Lung (tissue), 12 donors: ENCODE results near the gene DIS3L2. TPM values are rescaled to one million over a fixed set of nuclear protein-coding genes. Genes with fewer than 3 reads are reported as not detected.
A peak's percentile ranks its signal among the peaks of the same experiment; 100 is the strongest.

ENCODE experiments used
- ATAC-seq: fragments of 200-7000 bp; cut with Tn5 transposase; one replicate; pipeline ENCODE4 v1.9.1; 2020; ENCODE audit warnings: moderate number of reproducible peaks; ENCODE audit not compliant: insufficient read depth, low FRiP score
- DNase-seq, 3 donors: peaks; one replicate each; pipeline ENCODE4 v3.0.0-alpha.2; 2013 to 2017
- H3K27ac ChIP-seq, 2 donors: one replicate each; pipeline ENCODE4 v1.5.1; 2013; ENCODE audit warnings: mild to moderate bottlenecking in 2 of 2, moderate library complexity in 2 of 2, control low read depth in 1 of 2, inconsistent platforms in 1 of 2, low read depth in 1 of 2, low read length in 1 of 2
- H3K27me3 ChIP-seq, 3 donors: one replicate each; pipeline ENCODE4 v1.5.1; 2013; ENCODE audit warnings: low read length in 2 of 3; ENCODE audit not compliant: control insufficient read depth in 3 of 3, insufficient read depth in 3 of 3
- H3K36me3 ChIP-seq, 4 donors: one replicate each; pipeline ENCODE4 v1.5.1; 2013; ENCODE audit warnings: low read length in 4 of 4, mild to moderate bottlenecking in 1 of 4, moderate library complexity in 1 of 4; ENCODE audit not compliant: control insufficient read depth in 4 of 4, insufficient read depth in 4 of 4
- H3K4me1 ChIP-seq, 5 donors: one replicate each; pipeline ENCODE4 v1.5.1; 2013; ENCODE audit warnings: low read length in 5 of 5, mild to moderate bottlenecking in 2 of 5, moderate library complexity in 1 of 5; ENCODE audit not compliant: control insufficient read depth in 5 of 5, insufficient read depth in 5 of 5
- H3K4me3 ChIP-seq: one replicate; pipeline ENCODE4 v1.5.1; 2013; ENCODE audit warnings: mild to moderate bottlenecking, control low read depth, moderate library complexity
- H3K9ac ChIP-seq, 2 donors: one replicate each; pipeline ENCODE4 v1.5.1; 2013; ENCODE audit warnings: low read length in 2 of 2, control low read depth in 1 of 2; ENCODE audit not compliant: insufficient read depth in 1 of 2
- H3K9me3 ChIP-seq, 4 donors: one replicate each; pipeline ENCODE4 v1.5.1; 2013; ENCODE audit warnings: low read length in 3 of 4, mild to moderate bottlenecking in 1 of 4, moderate library complexity in 1 of 4; ENCODE audit not compliant: control insufficient read depth in 4 of 4, insufficient read depth in 3 of 4
- CTCF ChIP-seq: IDR thresholded peaks from 2 replicates; pipeline ENCODE4 v1.5.1; 2012; ENCODE audit warnings: mild to moderate bottlenecking; ENCODE audit errors: control extremely low read depth, extremely low read depth
- WGBS, 2 donors: extraction: QIAGEN DNeasy Blood & Tissue Kit; methylation state at CpG; one replicate each; pipeline ENCODE4 v1.1.7; 2013; 5-methylcytosine and 5-hydroxymethylcytosine counted together
- polyA plus RNA-seq, 2 donors: library from polyadenylated mRNA; stranded (reverse); fragments of 200-250 nt; gene quantifications; one replicate each; pipeline ENCODE4 v1.2.1, GENCODE V29; 2013
- total RNA-seq, 2 donors: library from RNA; depleted of rRNA in 1 of 2; stranded (reverse); fragments of >200 nt in 1 of 2; gene quantifications; one replicate each; pipeline ENCODE4 v1.2.1, GENCODE V29; 2014 to 2021
- donor health status: control.
- donor health status: control.
- donor health status: Bipolar disorder and iron deficiency.
- donor health status: healthy.
- donor health status: DM: yes; HTN: yes; CAD: no.

Gene DIS3L2
- total and polyA plus RNA-seq, 4 donors = 12.7 to 41.0 (median 31.1) TPM

- 95 to 97% methylated on average over 16 of the region's 16 CpGs for WGBS, 2 donors
- no peak overlapping the region for H3K9ac ChIP-seq
- DNase-seq (no peak), ATAC-seq (no peak)
- H3K27me3 ChIP-seq = no peaks in the 10 kb centered on the region
- H3K27ac ChIP-seq = no peak overlapping the region
- H3K36me3 ChIP-seq = peaks cover 0 to 12% (median 5%) of the 10 kb centered on the region in 4 donors
- no peak for TF ChIP-seq CTCF
- H3K4me3 ChIP-seq = no peak overlapping the region
- peaks cover 0 to 4% (median 0%) of the 10 kb centered on the region in 4 donors for H3K9me3 ChIP-seq
- peaks cover 0 to 9% (median 2%) of the 10 kb centered on the region in 5 donors for H3K4me1 ChIP-seq
Measured at GRCh38 chr2:232085826-232086425, 124.4 kb downstream of the DIS3L2 start.

- Histone ChIP-seq H3K9me3 (no peaks in the 10 kb centered on the region), H3K4me1 (peaks cover 0 to 9% (median 2%) of the 10 kb centered on the region in 5 donors), H3K27ac (no peak overlapping the region), H3K27me3 (no peaks in the 10 kb centered on the region), H3K9ac (no peak overlapping the region), H3K36me3 (peaks cover 0 to 12% (median 5%) of the 10 kb centered on the region in 4 donors), H3K4me3 (no peak overlapping the region)
- no peak for TF ChIP-seq CTCF
- no peak for ATAC-seq
- 71 to 73% methylated on average over 5 of the region's 5 CpGs for WGBS, 2 donors
- peak in 1 of 3 donors; percentile 26 for DNase-seq
Measured at GRCh38 chr2:232088771-232089170, 127.3 kb downstream of the DIS3L2 start.

- ATAC-seq = no peak
- Histone ChIP-seq H3K27ac (no peak overlapping the region), H3K27me3 (no peaks in the 10 kb centered on the region), H3K9ac (no peak overlapping the region), H3K4me1 (no peaks in the 10 kb centered on the region), H3K36me3 (peaks cover 4 to 11% (median 8%) of the 10 kb centered on the region in 4 donors), H3K4me3 (no peak overlapping the region), H3K9me3 (peaks cover 0 to 13% (median 2%) of the 10 kb centered on the region in 4 donors)
- 95% methylated on average over 3 of the region's 3 CpGs for WGBS, 2 donors
- TF ChIP-seq CTCF = no peak
- DNase-seq = peak; percentile 51 to 89 (median 85)
Measured at GRCh38 chr2:232094201-232094600, 132.7 kb downstream of the DIS3L2 start.

- peaks cover 0 to 13% (median 2%) of the 10 kb centered on the region in 4 donors for H3K9me3 ChIP-seq
- H3K4me3 ChIP-seq = no peak overlapping the region
- H3K27ac ChIP-seq = no peak overlapping the region
- ATAC-seq (no peak), DNase-seq (no peak)
- no peak for TF ChIP-seq CTCF
- peaks cover 4 to 8% (median 6%) of the 10 kb centered on the region in 4 donors for H3K36me3 ChIP-seq
- no peaks in the 10 kb centered on the region for H3K27me3 ChIP-seq
- no peaks in the 10 kb centered on the region for H3K4me1 ChIP-seq
- H3K9ac ChIP-seq = no peak overlapping the region
Measured at GRCh38 chr2:232094883-232095282, 133.4 kb downstream of the DIS3L2 start.
